ENCODE data around the gene C11orf97. TPM values are rescaled to one million over a fixed set of nuclear protein-coding genes. Genes with fewer than 3 reads are reported as not detected.

Gene C11orf97
- total and polyA plus RNA-seq, 2 of the 13 experiments (the other 11 are each of a cell fraction or from before 2014, with no cell fraction given) = 0.35 TPM; not detected in 1

DNA sequence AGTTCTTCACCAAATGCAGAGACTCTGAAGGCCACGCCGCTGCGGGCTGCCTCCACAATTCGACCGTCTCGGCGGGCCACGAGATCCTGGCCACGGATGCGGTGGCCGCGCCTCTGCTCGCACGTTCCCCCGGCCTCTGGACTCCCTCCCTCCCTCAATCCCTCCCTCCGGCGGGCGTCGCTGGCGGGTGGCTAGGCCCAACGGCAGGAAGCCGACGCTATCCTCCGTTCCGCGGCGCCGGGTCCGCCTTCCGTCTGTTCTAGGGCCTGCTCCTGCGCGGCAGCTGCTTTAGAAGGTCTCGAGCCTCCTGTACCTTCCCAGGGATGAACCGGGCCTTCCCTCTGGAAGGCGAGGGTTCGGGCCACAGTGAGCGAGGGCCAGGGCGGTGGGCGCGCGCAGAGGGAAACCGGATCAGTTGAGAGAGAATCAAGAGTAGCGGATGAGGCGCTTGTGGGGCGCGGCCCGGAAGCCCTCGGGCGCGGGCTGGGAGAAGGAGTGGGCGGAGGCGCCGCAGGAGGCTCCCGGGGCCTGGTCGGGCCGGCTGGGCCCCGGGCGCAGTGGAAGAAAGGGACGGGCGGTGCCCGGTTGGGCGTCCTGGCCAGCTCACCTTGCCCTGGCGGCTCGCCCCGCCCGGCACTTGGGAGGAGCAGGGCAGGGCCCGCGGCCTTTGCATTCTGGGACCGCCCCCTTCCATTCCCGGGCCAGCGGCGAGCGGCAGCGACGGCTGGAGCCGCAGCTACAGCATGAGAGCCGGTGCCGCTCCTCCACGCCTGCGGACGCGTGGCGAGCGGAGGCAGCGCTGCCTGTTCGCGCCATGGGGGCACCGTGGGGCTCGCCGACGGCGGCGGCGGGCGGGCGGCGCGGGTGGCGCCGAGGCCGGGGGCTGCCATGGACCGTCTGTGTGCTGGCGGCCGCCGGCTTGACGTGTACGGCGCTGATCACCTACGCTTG, 31.7 kb downstream of the C11orf97 start, which contains the start of gene FUT4 (continued):
- peak; percentile 28; the same call in 1 of the 2 replicates for TF ChIP-seq THAP11 (CRISPR knock-in tag; IDR thresholded peaks at IDR 0.05)
- TF ChIP-seq, protein P1, sequence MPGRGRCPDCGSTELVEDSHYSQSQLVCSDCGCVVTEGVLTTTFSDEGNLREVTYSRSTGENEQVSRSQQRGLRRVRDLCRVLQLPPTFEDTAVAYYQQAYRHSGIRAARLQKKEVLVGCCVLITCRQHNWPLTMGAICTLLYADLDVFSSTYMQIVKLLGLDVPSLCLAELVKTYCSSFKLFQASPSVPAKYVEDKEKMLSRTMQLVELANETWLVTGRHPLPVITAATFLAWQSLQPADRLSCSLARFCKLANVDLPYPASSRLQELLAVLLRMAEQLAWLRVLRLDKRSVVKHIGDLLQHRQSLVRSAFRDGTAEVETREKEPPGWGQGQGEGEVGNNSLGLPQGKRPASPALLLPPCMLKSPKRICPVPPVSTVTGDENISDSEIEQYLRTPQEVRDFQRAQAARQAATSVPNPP (CRISPR knock-in tag; IDR thresholded peaks at IDR 0.05) = 0 out of 2 replicates have a peak, but pooled peaks have one; percentile 27
- 0 out of 2 replicates have a peak, but pooled peaks have one; percentile 36 for TF ChIP-seq ZMAT3 (CRISPR knock-in tag; conservative IDR thresholded peaks at IDR 0.05)
- no peak for TF ChIP-seq NONO (IDR thresholded peaks at IDR 0.05)
- TF ChIP-seq NONO (CRISPR knock-in tag; conservative IDR thresholded peaks at IDR 0.05) = 0 out of 2 replicates have a peak, but pooled peaks have one; percentile 40
- TF ChIP-seq, protein P2, sequence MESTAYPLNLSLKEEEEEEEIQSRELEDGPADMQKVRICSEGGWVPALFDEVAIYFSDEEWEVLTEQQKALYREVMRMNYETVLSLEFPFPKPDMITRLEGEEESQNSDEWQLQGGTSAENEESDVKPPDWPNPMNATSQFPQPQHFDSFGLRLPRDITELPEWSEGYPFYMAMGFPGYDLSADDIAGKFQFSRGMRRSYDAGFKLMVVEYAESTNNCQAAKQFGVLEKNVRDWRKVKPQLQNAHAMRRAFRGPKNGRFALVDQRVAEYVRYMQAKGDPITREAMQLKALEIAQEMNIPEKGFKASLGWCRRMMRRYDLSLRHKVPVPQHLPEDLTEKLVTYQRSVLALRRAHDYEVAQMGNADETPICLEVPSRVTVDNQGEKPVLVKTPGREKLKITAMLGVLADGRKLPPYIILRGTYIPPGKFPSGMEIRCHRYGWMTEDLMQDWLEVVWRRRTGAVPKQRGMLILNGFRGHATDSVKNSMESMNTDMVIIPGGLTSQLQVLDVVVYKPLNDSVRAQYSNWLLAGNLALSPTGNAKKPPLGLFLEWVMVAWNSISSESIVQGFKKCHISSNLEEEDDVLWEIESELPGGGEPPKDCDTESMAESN (CRISPR knock-in tag; conservative IDR thresholded peaks at IDR 0.05) = peak; percentile 55; the same call in 1 of the 2 replicates
- TF ChIP-seq, protein P3, sequence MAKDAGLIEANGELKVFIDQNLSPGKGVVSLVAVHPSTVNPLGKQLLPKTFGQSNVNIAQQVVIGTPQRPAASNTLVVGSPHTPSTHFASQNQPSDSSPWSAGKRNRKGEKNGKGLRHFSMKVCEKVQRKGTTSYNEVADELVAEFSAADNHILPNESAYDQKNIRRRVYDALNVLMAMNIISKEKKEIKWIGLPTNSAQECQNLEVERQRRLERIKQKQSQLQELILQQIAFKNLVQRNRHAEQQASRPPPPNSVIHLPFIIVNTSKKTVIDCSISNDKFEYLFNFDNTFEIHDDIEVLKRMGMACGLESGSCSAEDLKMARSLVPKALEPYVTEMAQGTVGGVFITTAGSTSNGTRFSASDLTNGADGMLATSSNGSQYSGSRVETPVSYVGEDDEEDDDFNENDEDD (CRISPR knock-in tag; IDR thresholded peaks at IDR 0.05; ENCODE audit: borderline replicate concordance) = peak; percentile 78
- TF ChIP-seq ZNF501 (CRISPR knock-in tag; IDR thresholded peaks at IDR 0.05) = peak; percentile 61; the same call in 1 of the 2 replicates
- peak; percentile 88 for TF ChIP-seq ZNF709 (CRISPR knock-in tag; IDR thresholded peaks at IDR 0.05)
- TF ChIP-seq PHF21A (CRISPR knock-in tag; IDR thresholded peaks at IDR 0.05) = 0 out of 2 replicates have a peak, but pooled peaks have one; percentile 8
- TF ChIP-seq FOXC1 (CRISPR knock-in tag; IDR thresholded peaks at IDR 0.05; ENCODE audit: borderline replicate concordance) = peak; percentile 40; the same call in 1 of the 2 replicates
- no peak for TF ChIP-seq LCORL (IDR thresholded peaks at IDR 0.05)
- no peak for TF ChIP-seq LCORL (CRISPR knock-in tag; IDR thresholded peaks at IDR 0.05)
- 0 out of 2 replicates have a peak, but pooled peaks have one; percentile 21 for TF ChIP-seq SAFB2 (CRISPR knock-in tag; IDR thresholded peaks at IDR 0.05; ENCODE audit: borderline replicate concordance, low read depth)
- 0 out of 2 replicates have a peak, but pooled peaks have one; percentile 51 for TF ChIP-seq RNF2 (conservative IDR thresholded peaks at IDR 0.05; ENCODE audit: low read depth)
- TF ChIP-seq TBX2 (CRISPR knock-in tag; IDR thresholded peaks at IDR 0.05; ENCODE audit: borderline replicate concordance) = peak; percentile 40; the same call in 1 of the 2 replicates
- 0 out of 2 replicates have a peak, but pooled peaks have one; percentile 66 for TF ChIP-seq ZSCAN20 (CRISPR knock-in tag; IDR thresholded peaks at IDR 0.05; ENCODE audit: borderline replicate concordance)
- 0 out of 2 replicates have a peak, but pooled peaks have one; percentile 37 for TF ChIP-seq NR1H2 (CRISPR knock-in tag; IDR thresholded peaks at IDR 0.05; ENCODE audit: borderline replicate concordance, low read depth)
- peak; percentile 82 for TF ChIP-seq GABPB1 (CRISPR knock-in tag; IDR thresholded peaks at IDR 0.05)
- TF ChIP-seq, protein P4, sequence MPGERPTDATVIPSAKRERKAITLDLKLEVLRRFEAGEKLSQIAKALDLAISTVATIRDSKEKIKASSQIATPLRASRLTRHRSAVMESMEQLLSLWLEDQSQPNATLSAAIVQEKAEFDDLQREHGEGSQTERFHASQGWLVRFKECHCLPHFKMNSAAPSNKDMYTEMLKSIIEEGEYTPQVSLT (CRISPR knock-in tag; IDR thresholded peaks at IDR 0.05; ENCODE audit: borderline replicate concordance, low read depth) = no peak
- 0 out of 2 replicates have a peak, but pooled peaks have one; percentile 67 for TF ChIP-seq KDM2A (CRISPR knock-in tag; IDR thresholded peaks at IDR 0.05; ENCODE audit: borderline replicate concordance, low read depth)
- TF ChIP-seq FOXA3 (CRISPR knock-in tag; IDR thresholded peaks at IDR 0.05) = no peak
- no peak for TF ChIP-seq ISX (CRISPR knock-in tag; conservative IDR thresholded peaks at IDR 0.05)
- TF ChIP-seq, protein P5, sequence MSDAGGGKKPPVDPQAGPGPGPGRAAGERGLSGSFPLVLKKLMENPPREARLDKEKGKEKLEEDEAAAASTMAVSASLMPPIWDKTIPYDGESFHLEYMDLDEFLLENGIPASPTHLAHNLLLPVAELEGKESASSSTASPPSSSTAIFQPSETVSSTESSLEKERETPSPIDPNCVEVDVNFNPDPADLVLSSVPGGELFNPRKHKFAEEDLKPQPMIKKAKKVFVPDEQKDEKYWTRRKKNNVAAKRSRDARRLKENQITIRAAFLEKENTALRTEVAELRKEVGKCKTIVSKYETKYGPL (CRISPR knock-in tag; IDR thresholded peaks at IDR 0.05) = no peak

Data from HepG2 (cell line).